ENCODE results near the gene LHFPL4.

Gene LHFPL4

GRCh38 chr3:9476935-9477334 is 76.7 kb downstream of the LHFPL4 start:
- H3K27me3 ChIP-seq (ENCODE audit: insufficient read depth, low read depth, severe bottlenecking) = no peaks in the 10 kb centered on the region

GRCh38 chr3:9474482-9474881 is 79.1 kb downstream of the LHFPL4 start:
- no peaks in the 10 kb centered on the region for H3K9me3 ChIP-seq (ENCODE audit: severe bottlenecking)
- peaks cover 93% of the 10 kb centered on the region for H3K36me3 ChIP-seq
- no peak for TF ChIP-seq CTCF (IDR thresholded peaks at IDR 0.05; ENCODE audit: low read depth, low read length)
- H3K27ac ChIP-seq = no peak overlapping the region
- no peak for DNase-seq
- no peaks in the 10 kb centered on the region for H3K27me3 ChIP-seq (ENCODE audit: insufficient read depth, low read depth, severe bottlenecking)
- no peak overlapping the region for H3K4me3 ChIP-seq (ENCODE audit: low read depth, low read length)

More at GRCh38 chr3:9476935-9477334, 76.7 kb downstream of the LHFPL4 start:
- no peak overlapping the region for H3K4me3 ChIP-seq (ENCODE audit: low read depth, low read length)
- H3K27ac ChIP-seq = no peak overlapping the region
- peaks cover 81% of the 10 kb centered on the region for H3K36me3 ChIP-seq
- no peaks in the 10 kb centered on the region for H3K9me3 ChIP-seq (ENCODE audit: severe bottlenecking)
- no peak for TF ChIP-seq CTCF (IDR thresholded peaks at IDR 0.05; ENCODE audit: low read depth, low read length)
- no peak for DNase-seq

GRCh38 chr3:9473496-9474065 is 80.0 kb downstream of the LHFPL4 start:
- Histone ChIP-seq H3K4me3 (ENCODE audit: low read depth, low read length) (no peak overlapping the region), H3K27me3 (ENCODE audit: insufficient read depth, low read depth, severe bottlenecking) (no peaks in the 10 kb centered on the region), H3K27ac (no peak overlapping the region), H3K36me3 (peaks cover 94% of the 10 kb centered on the region), H3K9me3 (ENCODE audit: severe bottlenecking) (no peaks in the 10 kb centered on the region)
- TF ChIP-seq CTCF (IDR thresholded peaks at IDR 0.05; ENCODE audit: low read depth, low read length) = no peak
- DNase-seq = no peak

- Histone ChIP-seq H3K36me3 (peaks cover 99% of the 10 kb centered on the region), H3K4me3 (ENCODE audit: low read depth, low read length) (no peak overlapping the region), H3K27me3 (ENCODE audit: insufficient read depth, low read depth, severe bottlenecking) (no peaks in the 10 kb centered on the region), H3K27ac (no peak overlapping the region), H3K9me3 (ENCODE audit: severe bottlenecking) (no peaks in the 10 kb centered on the region)
- no peak for DNase-seq
- TF ChIP-seq CTCF (IDR thresholded peaks at IDR 0.05; ENCODE audit: low read depth, low read length) = no peak
Measured at GRCh38 chr3:9469986-9470385, 83.6 kb downstream of the LHFPL4 start.

GRCh38 chr3:9468460-9468859 is 85.2 kb downstream of the LHFPL4 start:
- Histone ChIP-seq H3K27ac (no peak overlapping the region), H3K9me3 (ENCODE audit: severe bottlenecking) (no peaks in the 10 kb centered on the region), H3K4me3 (ENCODE audit: low read depth, low read length) (no peak overlapping the region), H3K36me3 (peaks cover 98% of the 10 kb centered on the region), H3K27me3 (ENCODE audit: insufficient read depth, low read depth, severe bottlenecking) (no peaks in the 10 kb centered on the region)
- DNase-seq = no peak
- TF ChIP-seq CTCF (IDR thresholded peaks at IDR 0.05; ENCODE audit: low read depth, low read length) = no peak

GRCh38 chr3:9467451-9467850 is 86.2 kb downstream of the LHFPL4 start:
- Histone ChIP-seq H3K27me3 (ENCODE audit: insufficient read depth, low read depth, severe bottlenecking) (no peaks in the 10 kb centered on the region), H3K4me3 (ENCODE audit: low read depth, low read length) (no peak overlapping the region), H3K9me3 (ENCODE audit: severe bottlenecking) (no peaks in the 10 kb centered on the region), H3K36me3 (peaks cover 97% of the 10 kb centered on the region), H3K27ac (no peak overlapping the region)
- TF ChIP-seq CTCF (IDR thresholded peaks at IDR 0.05; ENCODE audit: low read depth, low read length) = no peak
- no peak for DNase-seq

Measured in WERI-Rb-1 (cell line).